HEK293 (cell line): ENCODE data around the gene FANCE.

Source experiments
- EGR2 ChIP-seq: fragments of 450-650 bp; formaldehyde crosslinking; IDR thresholded peaks from 2 replicates; pipeline ENCODE4 v1.5.1; 2016; ENCODE audit warnings: low read depth, missing biosample characterization, missing genetic modification characterization
- HOXC10 ChIP-seq: sonication (generic); formaldehyde crosslinking; IDR thresholded peaks from 2 replicates; pipeline ENCODE4 v1.8.1; 2023; ENCODE audit warnings: mild to moderate bottlenecking, missing genetic modification reagents
- KLF16 ChIP-seq: fragments of 450-650 bp; formaldehyde crosslinking; IDR thresholded peaks from 2 replicates; pipeline ENCODE4 v1.5.1; 2017; ENCODE audit warnings: missing biosample characterization, missing genetic modification characterization
- OVOL3 ChIP-seq: fragments of 450-650 bp; formaldehyde crosslinking; IDR thresholded peaks from 2 replicates; pipeline ENCODE4 v1.5.1; 2016; ENCODE audit warnings: missing biosample characterization, missing genetic modification characterization
- RBAK ChIP-seq: fragments of 450-650 bp; formaldehyde crosslinking; IDR thresholded peaks from 2 replicates; pipeline ENCODE4 v1.5.1; 2016; ENCODE audit warnings: missing biosample characterization, missing genetic modification characterization
- SCRT2 ChIP-seq: fragments of 450-650 bp; formaldehyde crosslinking; IDR thresholded peaks from 2 replicates; pipeline ENCODE4 v1.5.1; 2016; ENCODE audit warnings: missing biosample characterization, missing genetic modification characterization
- SETDB1 ChIP-seq: IDR thresholded peaks from one replicate; pipeline ENCODE4 v1.6.1; 2017; ENCODE audit warnings: mild to moderate bottlenecking, low read length, moderate library complexity, mixed read lengths; ENCODE audit not compliant: insufficient read length
- ZBTB1 ChIP-seq: fragments of 450-650 bp; formaldehyde crosslinking; IDR thresholded peaks from 2 replicates; pipeline ENCODE4 v1.5.1; 2016; ENCODE audit warnings: missing biosample characterization, missing genetic modification characterization
- ZBTB44 ChIP-seq: fragments of 450-650 bp; IDR thresholded peaks from 2 replicates; pipeline ENCODE4 v1.5.1; 2018; ENCODE audit warnings: missing biosample characterization, mild to moderate bottlenecking, missing genetic modification characterization
- ZBTB48 ChIP-seq: fragments of 450-650 bp; formaldehyde crosslinking; IDR thresholded peaks from 2 replicates; pipeline ENCODE4 v1.5.1; 2016; ENCODE audit warnings: missing biosample characterization, missing genetic modification characterization
- ZNF138 ChIP-seq: fragments of 450-650 bp; formaldehyde crosslinking; IDR thresholded peaks from 2 replicates; pipeline ENCODE4 v1.5.1; 2016; ENCODE audit warnings: missing biosample characterization, missing genetic modification characterization, borderline replicate concordance
- ZNF155 ChIP-seq: fragments of 450-650 bp; formaldehyde crosslinking; IDR thresholded peaks from 2 replicates; pipeline ENCODE4 v1.5.1; 2016; ENCODE audit warnings: missing biosample characterization, missing genetic modification characterization
- ZNF239 ChIP-seq: fragments of 450-650 bp; formaldehyde crosslinking; IDR thresholded peaks from 2 replicates; pipeline ENCODE4 v1.5.1; 2016; ENCODE audit warnings: missing biosample characterization, missing genetic modification characterization
- ZNF37A ChIP-seq: fragments of 450-650 bp; IDR thresholded peaks from 2 replicates; pipeline ENCODE4 v1.5.1; 2018; ENCODE audit warnings: missing biosample characterization, missing genetic modification characterization
- ZNF404 ChIP-seq: fragments of 450-650 bp; formaldehyde crosslinking; IDR thresholded peaks from 2 replicates; pipeline ENCODE4 v1.5.1; 2017; ENCODE audit warnings: missing biosample characterization, missing genetic modification characterization
- ZNF423 ChIP-seq: fragments of 450-650 bp; formaldehyde crosslinking; IDR thresholded peaks from 2 replicates; pipeline ENCODE4 v1.5.1; 2016; ENCODE audit warnings: missing biosample characterization, missing genetic modification characterization
- ZNF473 ChIP-seq: fragments of 450-650 bp; formaldehyde crosslinking; IDR thresholded peaks from 2 replicates; pipeline ENCODE4 v1.5.1; 2017; ENCODE audit warnings: missing biosample characterization, missing genetic modification characterization
- ZNF521 ChIP-seq: fragments of 450-650 bp; formaldehyde crosslinking; IDR thresholded peaks from 2 replicates; pipeline ENCODE4 v1.5.1; 2017; ENCODE audit warnings: missing biosample characterization, mild to moderate bottlenecking, missing genetic modification characterization
- ZNF561 ChIP-seq: fragments of 450-650 bp; IDR thresholded peaks from 2 replicates; pipeline ENCODE4 v1.5.1; 2018; ENCODE audit warnings: missing biosample characterization, missing genetic modification characterization, borderline replicate concordance
- ZNF624 ChIP-seq: fragments of 450-650 bp; formaldehyde crosslinking; IDR thresholded peaks from 2 replicates; pipeline ENCODE4 v1.5.1; 2017; ENCODE audit warnings: missing biosample characterization, missing genetic modification characterization
- ZNF645 ChIP-seq: fragments of 450-650 bp; formaldehyde crosslinking; IDR thresholded peaks from 2 replicates; pipeline ENCODE4; 2016; ENCODE audit warnings: missing biosample characterization, missing genetic modification characterization
- ZNF664 ChIP-seq: fragments of 450-650 bp; formaldehyde crosslinking; IDR thresholded peaks from 2 replicates; pipeline ENCODE4 v1.5.1; 2016; ENCODE audit warnings: missing biosample characterization, missing genetic modification characterization
- ZNF701 ChIP-seq: fragments of 450-650 bp; formaldehyde crosslinking; IDR thresholded peaks from 2 replicates; pipeline ENCODE4 v1.5.1; 2016; ENCODE audit warnings: missing biosample characterization, missing genetic modification characterization
- ZNF747 ChIP-seq: fragments of 450-650 bp; formaldehyde crosslinking; IDR thresholded peaks from 2 replicates; pipeline ENCODE4 v1.5.1; 2016; ENCODE audit warnings: missing biosample characterization, missing genetic modification characterization
- ZNF785 ChIP-seq: fragments of 450-650 bp; formaldehyde crosslinking; IDR thresholded peaks from 2 replicates; pipeline ENCODE4 v1.5.1; 2016; ENCODE audit warnings: missing biosample characterization, missing genetic modification characterization
- ZNF791 ChIP-seq: fragments of 450-650 bp; formaldehyde crosslinking; IDR thresholded peaks from 2 replicates; pipeline ENCODE4 v1.5.1; 2016; ENCODE audit warnings: missing biosample characterization, missing genetic modification characterization
- ZNF830 ChIP-seq: fragments of 450-650 bp; IDR thresholded peaks from 2 replicates; pipeline ENCODE4 v1.5.0; 2018; ENCODE audit warnings: missing biosample characterization, missing genetic modification characterization, low read depth, mild to moderate bottlenecking, moderate library complexity
- ZNF843 ChIP-seq: fragments of 450-650 bp; formaldehyde crosslinking; IDR thresholded peaks from 2 replicates; pipeline ENCODE4 v1.5.1; 2016; ENCODE audit warnings: missing biosample characterization, missing genetic modification characterization
- TF ChIP-seq, protein P1 (sequence below): fragments of 450-650 bp; formaldehyde crosslinking; IDR thresholded peaks from 2 replicates; pipeline ENCODE4 v1.5.1; 2016; ENCODE audit warnings: missing biosample characterization, missing genetic modification characterization
- TF ChIP-seq, protein P2 (sequence below): fragments of 450-650 bp; IDR thresholded peaks from 2 replicates; pipeline ENCODE4 v1.5.1; 2018; ENCODE audit warnings: missing biosample characterization, missing genetic modification characterization
- TF ChIP-seq, protein P3 (sequence below): fragments of 450-650 bp; formaldehyde crosslinking; optimal IDR thresholded peaks from 2 replicates; pipeline ENCODE3; 2016; ENCODE audit warnings: missing biosample characterization, mild to moderate bottlenecking, missing genetic modification characterization
- TF ChIP-seq, protein P4 (sequence below): fragments of 450-650 bp; formaldehyde crosslinking; IDR thresholded peaks from 2 replicates; pipeline ENCODE4 v1.5.1; 2016; ENCODE audit warnings: missing biosample characterization, missing genetic modification characterization
- TF ChIP-seq, protein P5 (sequence below): sonication (generic); formaldehyde crosslinking; IDR thresholded peaks from 2 replicates; pipeline ENCODE4 v1.8.1; 2022; ENCODE audit warnings: mild to moderate bottlenecking, moderate library complexity, missing genetic modification reagents

The FANCE gene

GRCh38 chr6:35452183-35453090 lies at the start of gene FANCE (continued):
- TF ChIP-seq, protein P1, sequence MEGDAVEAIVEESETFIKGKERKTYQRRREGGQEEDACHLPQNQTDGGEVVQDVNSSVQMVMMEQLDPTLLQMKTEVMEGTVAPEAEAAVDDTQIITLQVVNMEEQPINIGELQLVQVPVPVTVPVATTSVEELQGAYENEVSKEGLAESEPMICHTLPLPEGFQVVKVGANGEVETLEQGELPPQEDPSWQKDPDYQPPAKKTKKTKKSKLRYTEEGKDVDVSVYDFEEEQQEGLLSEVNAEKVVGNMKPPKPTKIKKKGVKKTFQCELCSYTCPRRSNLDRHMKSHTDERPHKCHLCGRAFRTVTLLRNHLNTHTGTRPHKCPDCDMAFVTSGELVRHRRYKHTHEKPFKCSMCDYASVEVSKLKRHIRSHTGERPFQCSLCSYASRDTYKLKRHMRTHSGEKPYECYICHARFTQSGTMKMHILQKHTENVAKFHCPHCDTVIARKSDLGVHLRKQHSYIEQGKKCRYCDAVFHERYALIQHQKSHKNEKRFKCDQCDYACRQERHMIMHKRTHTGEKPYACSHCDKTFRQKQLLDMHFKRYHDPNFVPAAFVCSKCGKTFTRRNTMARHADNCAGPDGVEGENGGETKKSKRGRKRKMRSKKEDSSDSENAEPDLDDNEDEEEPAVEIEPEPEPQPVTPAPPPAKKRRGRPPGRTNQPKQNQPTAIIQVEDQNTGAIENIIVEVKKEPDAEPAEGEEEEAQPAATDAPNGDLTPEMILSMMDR (tag by site-specific recombination): no peak
- TF ChIP-seq ZNF138 (tag by site-specific recombination) (no peak), EGR2 (tag by site-specific recombination) (peak; percentile 77), ZNF404 (tag by site-specific recombination) (no peak), ZNF747 (tag by site-specific recombination) (no peak), ZNF830 (tag by site-specific recombination) (no peak), SCRT2 (tag by site-specific recombination) (peak; percentile 49; the same call in 1 of the 2 replicates), ZBTB44 (tag by site-specific recombination) (no peak; the same call in 1 of the 2 replicates), ZNF701 (tag by site-specific recombination) (no peak), ZNF791 (tag by site-specific recombination) (no peak), ZNF645 (tag by site-specific recombination) (no peak), ZBTB48 (tag by site-specific recombination) (peak; percentile 49), ZNF664 (tag by site-specific recombination) (no peak), ZNF843 (tag by site-specific recombination) (no peak), ZBTB1 (tag by site-specific recombination) (no peak), ZNF561 (tag by site-specific recombination) (peak; percentile 93), ZNF423 (peak; percentile 50), ZNF239 (tag by site-specific recombination) (no peak), ZNF521 (tag by site-specific recombination) (no peak), SETDB1 (no peak), HOXC10 (no peak), ZNF624 (tag by site-specific recombination) (no peak), OVOL3 (no peak), ZNF155 (no peak), ZNF785 (no peak), RBAK (tag by site-specific recombination) (no peak), ZNF37A (tag by site-specific recombination) (no peak), ZNF473 (tag by site-specific recombination) (no peak), KLF16 (tag by site-specific recombination) (peak; percentile 87)
- TF ChIP-seq, protein P2, sequence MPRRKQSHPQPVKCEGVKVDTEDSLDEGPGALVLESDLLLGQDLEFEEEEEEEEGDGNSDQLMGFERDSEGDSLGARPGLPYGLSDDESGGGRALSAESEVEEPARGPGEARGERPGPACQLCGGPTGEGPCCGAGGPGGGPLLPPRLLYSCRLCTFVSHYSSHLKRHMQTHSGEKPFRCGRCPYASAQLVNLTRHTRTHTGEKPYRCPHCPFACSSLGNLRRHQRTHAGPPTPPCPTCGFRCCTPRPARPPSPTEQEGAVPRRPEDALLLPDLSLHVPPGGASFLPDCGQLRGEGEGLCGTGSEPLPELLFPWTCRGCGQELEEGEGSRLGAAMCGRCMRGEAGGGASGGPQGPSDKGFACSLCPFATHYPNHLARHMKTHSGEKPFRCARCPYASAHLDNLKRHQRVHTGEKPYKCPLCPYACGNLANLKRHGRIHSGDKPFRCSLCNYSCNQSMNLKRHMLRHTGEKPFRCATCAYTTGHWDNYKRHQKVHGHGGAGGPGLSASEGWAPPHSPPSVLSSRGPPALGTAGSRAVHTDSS (tag by site-specific recombination): no peak
- TF ChIP-seq, protein P3, sequence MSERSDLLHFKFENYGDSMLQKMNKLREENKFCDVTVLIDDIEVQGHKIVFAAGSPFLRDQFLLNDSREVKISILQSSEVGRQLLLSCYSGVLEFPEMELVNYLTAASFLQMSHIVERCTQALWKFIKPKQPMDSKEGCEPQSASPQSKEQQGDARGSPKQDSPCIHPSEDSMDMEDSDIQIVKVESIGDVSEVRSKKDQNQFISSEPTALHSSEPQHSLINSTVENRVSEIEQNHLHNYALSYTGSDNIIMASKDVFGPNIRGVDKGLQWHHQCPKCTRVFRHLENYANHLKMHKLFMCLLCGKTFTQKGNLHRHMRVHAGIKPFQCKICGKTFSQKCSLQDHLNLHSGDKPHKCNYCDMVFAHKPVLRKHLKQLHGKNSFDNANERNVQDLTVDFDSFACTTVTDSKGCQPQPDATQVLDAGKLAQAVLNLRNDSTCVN (tag by site-specific recombination): peak; percentile 88
- TF ChIP-seq, protein P4, sequence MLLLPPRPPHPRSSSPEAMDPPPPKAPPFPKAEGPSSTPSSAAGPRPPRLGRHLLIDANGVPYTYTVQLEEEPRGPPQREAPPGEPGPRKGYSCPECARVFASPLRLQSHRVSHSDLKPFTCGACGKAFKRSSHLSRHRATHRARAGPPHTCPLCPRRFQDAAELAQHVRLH (tag by site-specific recombination): no peak
- TF ChIP-seq, protein P5, sequence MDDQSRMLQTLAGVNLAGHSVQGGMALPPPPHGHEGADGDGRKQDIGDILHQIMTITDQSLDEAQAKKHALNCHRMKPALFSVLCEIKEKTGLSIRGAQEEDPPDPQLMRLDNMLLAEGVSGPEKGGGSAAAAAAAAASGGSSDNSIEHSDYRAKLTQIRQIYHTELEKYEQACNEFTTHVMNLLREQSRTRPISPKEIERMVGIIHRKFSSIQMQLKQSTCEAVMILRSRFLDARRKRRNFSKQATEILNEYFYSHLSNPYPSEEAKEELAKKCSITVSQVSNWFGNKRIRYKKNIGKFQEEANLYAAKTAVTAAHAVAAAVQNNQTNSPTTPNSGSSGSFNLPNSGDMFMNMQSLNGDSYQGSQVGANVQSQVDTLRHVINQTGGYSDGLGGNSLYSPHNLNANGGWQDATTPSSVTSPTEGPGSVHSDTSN (CRISPR knock-in tag): peak; percentile 96
